NCI-H2107 treated with DMSO at 0.1 percent for 48 hours (cell line): ENCODE measurements around the gene ECHS1.
A peak's percentile ranks its signal among the peaks of the same experiment; 100 is the strongest.
"Not testable (repeated sequence)": the region's sequence is repeated elsewhere in the genome, so short reads cannot be mapped to it uniquely, and the experiment has no call there.

Experiments used
- DNase-seq: peaks from one replicate; lab custom pipeline; 2025; ENCODE audit not compliant: unreplicated experiment; lab: John Stamatoyannopoulos, UW

Gene ECHS1

DNA sequence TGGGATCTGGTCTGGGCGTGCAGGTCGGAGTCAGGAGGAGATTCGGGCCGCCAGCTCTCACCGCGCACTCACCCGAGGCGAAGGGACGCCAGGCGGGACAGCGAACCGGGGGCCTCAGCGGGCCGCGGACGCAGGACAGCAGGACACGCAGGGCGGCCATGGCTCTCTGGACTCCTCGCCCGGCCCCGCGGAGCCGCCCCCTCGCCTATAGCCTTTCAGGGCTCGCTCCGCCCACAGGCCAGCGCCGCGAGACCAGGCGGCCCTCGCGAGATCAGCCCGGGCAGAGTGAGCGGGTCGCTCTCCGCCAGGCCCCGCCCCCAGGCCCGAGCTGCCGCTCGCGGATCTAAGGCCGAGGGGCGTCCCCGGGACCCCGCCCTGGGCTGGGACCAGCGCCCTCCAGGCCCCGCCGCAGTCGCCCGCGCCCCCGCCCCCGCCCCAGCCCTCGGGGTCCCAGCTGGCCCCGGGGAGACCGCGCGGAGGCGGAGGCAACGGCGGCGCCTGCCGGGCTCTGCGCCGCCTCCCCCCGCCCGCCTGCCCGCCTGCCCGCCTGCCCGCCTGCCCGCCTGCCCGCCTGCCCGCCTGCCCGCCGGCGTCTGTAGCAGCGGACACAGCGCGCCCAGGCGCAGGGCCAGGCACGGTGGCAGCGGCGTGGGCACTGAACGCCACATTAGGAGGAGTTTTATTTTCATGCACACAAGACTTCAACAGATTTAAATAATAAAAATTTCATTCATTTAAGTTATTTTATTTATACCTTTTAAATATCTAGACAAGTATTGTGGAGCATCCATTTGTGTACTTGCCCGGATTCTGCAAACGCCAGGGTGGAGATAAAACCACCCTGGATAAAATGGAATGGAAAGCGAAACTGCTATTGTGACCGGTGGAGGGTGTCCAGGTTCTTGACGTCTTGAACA, at the start of gene ECHS1:
ECHS1 (minus strand) TSS at position 181 of the 917 bp plus-strand sequence; CDS start at position 160, 21 bp downstream.
- peak; percentile 36 for DNase-seq

GRCh38 chr10:133422223-133422806, 49.2 kb upstream of the ECHS1 start:
- DNase-seq = no peak

GRCh38 chr10:133421336-133422222, 48.4 kb upstream of the ECHS1 start:
- DNase-seq = no peak

DNA sequence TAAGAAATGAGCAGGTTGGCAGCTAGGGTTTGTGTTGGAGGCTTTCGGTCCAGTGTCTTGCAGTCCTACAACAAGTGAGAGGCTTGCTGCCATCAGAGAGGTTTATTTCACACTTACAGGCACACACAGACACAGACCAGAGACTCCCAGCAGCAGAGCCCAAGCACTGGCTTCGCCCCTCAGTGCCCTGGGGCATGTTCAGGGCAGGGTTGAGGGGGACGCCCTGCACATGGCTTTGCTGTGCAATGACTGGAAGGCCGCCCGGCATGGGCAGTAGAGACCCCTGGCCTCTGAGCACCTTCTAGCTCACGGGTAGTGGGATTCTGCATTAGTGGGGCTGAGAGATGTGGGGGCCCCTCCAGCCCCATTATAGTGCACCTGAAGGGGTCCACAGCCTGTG, 47.4 kb upstream of the ECHS1 start:
- no peak for DNase-seq

- DNase-seq = no peak
Observed at GRCh38 chr10:133420028-133420427, 46.9 kb upstream of the ECHS1 start.

GRCh38 chr10:133419211-133419950, 46.2 kb upstream of the ECHS1 start:
- DNase-seq = no peak

DNA sequence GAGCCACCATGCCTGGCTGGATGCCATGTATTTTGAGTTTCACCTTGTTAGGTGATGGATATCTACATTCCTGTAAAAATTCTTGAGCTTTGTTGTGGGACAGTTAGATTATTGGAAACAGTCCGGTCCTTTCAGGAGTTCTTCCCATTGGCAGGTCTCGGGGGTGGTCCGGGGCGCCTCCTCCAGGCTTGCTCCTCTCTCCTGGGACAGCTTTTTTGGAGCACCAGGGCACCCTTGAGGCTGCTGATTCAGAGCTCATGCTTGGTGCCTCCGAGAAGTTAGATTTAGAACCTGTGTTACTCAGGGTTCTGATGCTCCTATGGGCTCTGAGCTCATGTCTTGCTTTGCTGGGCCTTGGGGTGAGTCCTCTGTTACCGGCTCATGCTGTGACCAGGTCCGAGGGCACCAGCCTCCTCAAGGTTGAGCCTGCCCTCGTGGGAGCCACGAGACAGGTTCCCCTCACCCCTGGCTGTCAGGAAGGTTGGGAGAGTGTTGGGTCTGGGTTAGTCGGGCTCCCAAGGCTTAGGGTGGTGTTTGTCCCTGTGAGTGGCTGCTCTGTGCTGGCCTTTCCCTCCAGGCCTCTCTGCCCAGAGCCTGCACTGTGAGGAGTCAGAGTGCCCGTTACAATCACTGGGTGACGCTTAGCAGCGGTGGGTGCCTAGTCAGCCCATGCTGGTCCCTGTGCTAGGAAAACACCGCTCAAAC, 45.3 kb upstream of the ECHS1 start:
- no peak for DNase-seq

DNA sequence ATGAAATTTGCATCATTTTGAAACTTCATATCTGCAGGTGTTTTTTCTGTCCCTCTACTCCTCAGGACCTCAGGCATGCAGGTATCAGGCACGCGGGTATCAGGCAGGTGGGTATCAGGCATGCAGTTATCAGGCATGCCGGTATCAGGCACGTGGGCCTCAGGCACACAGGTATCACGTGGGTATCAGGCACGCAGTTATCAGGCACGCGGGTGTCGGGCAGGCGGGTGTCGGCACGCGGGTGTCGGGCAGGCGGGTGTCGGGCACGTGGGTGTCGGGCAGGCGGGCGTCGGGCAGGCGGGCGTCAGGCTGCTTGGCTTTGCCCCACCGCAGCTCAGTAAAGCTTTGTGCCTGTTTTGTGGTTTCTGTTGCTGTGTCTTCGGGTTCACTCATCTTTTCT, 42.6 kb upstream of the ECHS1 start:
- no peak for DNase-seq

DNA sequence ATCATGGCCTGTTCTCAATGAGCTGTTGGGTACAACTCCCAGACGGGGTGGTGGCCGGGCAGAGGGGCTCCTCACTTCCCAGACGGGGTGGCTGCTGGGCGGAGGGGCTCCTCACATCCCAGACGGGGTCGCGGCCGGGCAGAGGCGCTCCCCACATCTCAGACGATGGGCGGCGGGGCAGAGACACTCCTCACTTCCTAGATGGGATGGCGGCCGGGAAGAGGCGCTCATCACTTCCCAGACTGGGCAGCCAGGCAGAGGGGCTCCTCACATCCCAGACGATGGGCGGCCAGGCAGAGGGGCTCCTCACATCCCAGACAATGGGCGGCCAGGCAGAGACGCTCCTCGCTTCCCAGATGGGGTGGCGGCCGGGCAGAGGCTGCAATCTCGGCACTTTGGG, 41.2 kb upstream of the ECHS1 start:
- DNase-seq = not testable (repeated sequence)

DNA sequence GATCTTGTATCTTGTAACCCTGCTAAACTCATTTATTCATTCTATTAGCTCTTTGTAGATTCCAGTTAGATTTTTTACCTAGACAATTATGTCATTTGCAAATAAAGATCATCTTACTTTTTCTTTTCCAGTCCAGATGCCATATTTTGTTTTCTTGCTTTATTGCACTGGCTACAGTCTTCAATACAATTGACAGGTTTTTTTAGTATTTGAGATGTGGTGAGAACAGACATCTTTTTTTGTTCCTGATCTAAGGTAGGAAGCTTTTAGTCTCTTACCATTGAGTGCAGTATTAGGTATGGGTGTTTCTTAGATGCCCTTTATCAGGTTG, 39.2 kb upstream of the ECHS1 start:
- no peak for DNase-seq

- no peak for DNase-seq
Observed at GRCh38 chr10:133411523-133412380, 38.6 kb upstream of the ECHS1 start.

- no peak for DNase-seq
Observed at GRCh38 chr10:133405844-133406527, 32.8 kb upstream of the ECHS1 start.

GRCh38 chr10:133405272-133405671, 32.1 kb upstream of the ECHS1 start:
- no peak for DNase-seq

DNA sequence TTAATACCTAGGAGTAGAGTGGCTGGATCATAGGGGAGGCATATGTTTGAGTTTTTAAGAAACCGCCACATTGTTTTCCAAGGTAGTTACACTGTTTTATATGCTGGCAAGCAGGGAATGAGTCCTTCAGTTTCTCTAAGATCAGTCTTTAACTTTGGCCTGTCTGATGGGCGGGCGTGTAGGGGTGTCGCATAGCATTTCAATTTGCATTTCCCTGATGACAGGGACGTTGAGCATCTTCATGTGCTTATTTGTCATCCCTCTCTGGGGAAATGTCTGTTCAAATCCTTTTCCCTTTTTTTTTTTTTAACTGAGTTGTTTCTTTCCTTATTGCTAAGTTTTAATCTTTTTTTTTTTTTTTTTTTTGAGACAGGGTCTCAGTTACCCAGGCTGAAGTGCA, 30.6 kb upstream of the ECHS1 start:
- no peak for DNase-seq

DNA sequence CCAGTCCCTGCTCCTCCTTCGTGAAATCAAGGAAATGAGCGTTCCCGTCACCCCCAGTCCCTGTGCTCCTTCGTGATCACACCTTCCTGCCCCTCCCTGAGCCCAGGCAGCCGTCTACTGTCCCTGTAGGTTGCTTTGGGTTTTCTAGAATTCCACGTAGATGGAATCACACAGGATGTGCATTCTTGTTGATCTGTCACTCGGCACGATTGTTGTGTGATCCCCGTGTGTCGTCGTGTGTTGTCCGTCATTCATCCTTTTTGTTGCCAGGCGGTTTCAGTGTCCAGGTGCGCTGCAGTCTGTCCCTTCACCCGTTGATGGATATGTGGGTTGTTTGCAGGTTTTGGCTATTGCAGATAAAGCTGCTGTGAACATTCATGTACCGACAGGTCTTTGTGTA, 30.2 kb upstream of the ECHS1 start:
- no peak for DNase-seq

DNA sequence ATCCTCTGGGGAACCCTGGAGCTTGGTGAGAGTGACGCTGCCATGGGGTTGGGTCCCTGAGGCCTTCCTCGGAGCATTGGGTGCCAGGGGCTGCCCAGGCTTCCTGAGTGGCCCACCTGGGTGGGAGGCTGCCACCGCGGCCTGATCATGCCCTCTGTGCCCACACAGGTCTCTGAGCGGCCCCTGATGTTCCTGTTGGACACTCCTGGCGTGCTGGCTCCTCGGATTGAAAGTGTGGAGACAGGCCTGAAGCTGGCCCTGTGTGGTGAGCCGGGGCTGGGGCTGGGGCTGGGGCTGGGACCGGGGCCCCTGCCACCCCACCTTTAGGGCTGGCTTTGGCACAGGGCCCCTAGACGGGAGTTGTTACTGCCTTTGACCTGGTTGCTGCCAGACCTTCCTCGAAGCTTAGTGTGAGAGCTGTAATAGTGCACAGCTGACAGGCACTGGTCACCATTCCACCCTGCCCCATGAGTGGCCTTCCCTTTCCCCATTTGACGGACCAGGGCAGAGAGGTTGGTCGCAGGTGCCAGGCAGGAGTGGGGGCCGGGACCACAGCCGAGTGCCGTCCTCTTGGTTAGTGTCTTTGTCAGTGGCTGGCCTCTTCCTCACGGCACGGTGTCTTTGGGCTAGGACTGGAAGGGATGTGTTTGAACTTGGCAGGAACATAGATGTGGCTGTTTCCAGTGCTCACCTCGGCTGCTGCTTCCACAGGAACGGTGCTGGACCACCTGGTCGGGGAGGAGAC, 29.0 kb upstream of the ECHS1 start:
- no peak for DNase-seq

GRCh38 chr10:133401500-133401899, 28.3 kb upstream of the ECHS1 start:
- DNase-seq = no peak
